Spleen (tissue), 7 donors: Measurements from ENCODE around the gene CARMIL3.

ENCODE experiments used
- POLR2AphosphoS5 ChIP-seq, 3 donors: sonication (generic); formaldehyde crosslinking; IDR thresholded peaks; one replicate each; pipeline ENCODE4 v1.5.1; 2017; ENCODE audit warnings: antibody characterized with exemption in 3 of 3
- TF ChIP-seq, protein P1 (sequence below), 11 experiments: fragments of 200-600 bp in 7 of 11; fragments of 450-650 bp in 4 of 11; sonication (generic) in 4 of 11; IDR thresholded peaks in 8 of 11; conservative IDR thresholded peaks in 3 of 11; 1 replicate in 7 of 11; 2 replicates in 4 of 11; pipeline versions ENCODE4 v1.4.0 to v1.8.0; 2016 to 2021; ENCODE audit warnings: antibody characterized with exemption in 11 of 11, inconsistent platforms in 4 of 11, mild to moderate bottlenecking in 1 of 11
- donor health status: DM: no; HTN: no; CAD: no; lungs with moderate emphysema.
- donor health status: DM: no; HTN: no; CAD: no.
- donor health status: DM: no; HTN: no; CAD: no.

DNA sequence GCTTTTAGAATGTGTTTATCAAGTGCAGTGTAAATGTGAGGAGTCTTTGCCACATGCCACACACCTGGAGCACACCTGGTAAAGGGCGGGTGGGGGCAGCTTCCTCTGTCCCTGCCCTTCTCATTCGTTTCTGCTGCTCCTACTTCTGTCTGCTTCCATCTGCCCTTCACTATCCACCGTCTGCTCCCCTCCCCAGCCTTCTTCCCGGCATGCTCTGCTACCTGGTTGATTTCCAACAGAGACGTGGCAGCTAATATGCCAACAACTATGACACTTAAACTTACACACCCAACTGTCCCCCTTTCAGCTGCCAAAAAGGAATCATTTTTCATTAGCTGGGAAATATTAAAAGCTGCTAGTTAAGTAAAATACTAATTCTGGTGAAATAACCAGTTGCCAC lies 9.1 kb upstream of the CARMIL3 start:
- TF ChIP-seq, protein P1, sequence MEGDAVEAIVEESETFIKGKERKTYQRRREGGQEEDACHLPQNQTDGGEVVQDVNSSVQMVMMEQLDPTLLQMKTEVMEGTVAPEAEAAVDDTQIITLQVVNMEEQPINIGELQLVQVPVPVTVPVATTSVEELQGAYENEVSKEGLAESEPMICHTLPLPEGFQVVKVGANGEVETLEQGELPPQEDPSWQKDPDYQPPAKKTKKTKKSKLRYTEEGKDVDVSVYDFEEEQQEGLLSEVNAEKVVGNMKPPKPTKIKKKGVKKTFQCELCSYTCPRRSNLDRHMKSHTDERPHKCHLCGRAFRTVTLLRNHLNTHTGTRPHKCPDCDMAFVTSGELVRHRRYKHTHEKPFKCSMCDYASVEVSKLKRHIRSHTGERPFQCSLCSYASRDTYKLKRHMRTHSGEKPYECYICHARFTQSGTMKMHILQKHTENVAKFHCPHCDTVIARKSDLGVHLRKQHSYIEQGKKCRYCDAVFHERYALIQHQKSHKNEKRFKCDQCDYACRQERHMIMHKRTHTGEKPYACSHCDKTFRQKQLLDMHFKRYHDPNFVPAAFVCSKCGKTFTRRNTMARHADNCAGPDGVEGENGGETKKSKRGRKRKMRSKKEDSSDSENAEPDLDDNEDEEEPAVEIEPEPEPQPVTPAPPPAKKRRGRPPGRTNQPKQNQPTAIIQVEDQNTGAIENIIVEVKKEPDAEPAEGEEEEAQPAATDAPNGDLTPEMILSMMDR (IDR thresholded peaks at IDR 0.05 in 8 of 11, conservative IDR thresholded peaks at IDR 0.05 in 3 of 11): no peak
- TF ChIP-seq POLR2AphosphoS5 (IDR thresholded peaks at IDR 0.05): no peak
